ENCODE measurements around the gene PTPRN2. TPM values are rescaled to one million over a fixed set of nuclear protein-coding genes. Genes with fewer than 3 reads are reported as not detected.

Gene PTPRN2
- total RNA-seq, 1 donor from 2014 or later: 32.2 TPM

DNA sequence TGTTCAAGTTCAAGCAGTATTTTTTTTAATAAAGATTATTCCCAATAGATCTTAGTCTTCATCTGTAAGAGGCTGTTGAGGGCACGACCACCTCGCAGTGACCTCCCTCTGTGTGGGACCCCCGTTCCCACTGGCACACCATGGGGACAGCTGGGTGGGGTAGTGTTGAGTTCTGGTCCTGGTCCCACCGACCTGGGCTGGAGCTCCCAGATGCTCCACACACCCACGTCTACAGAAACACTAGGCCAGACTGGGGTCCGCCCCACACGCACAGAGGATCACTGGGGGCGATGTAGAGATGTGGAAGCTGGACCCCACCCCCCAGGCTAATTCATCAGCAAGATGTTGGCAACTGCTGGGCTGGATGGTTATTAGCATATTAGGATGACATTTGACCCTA is 623.6 kb downstream of the PTPRN2 start:
- Mint-ChIP-seq H3K9me3 (peaks cover 2% of the 10 kb centered on the region), H3K36me3 (ENCODE audit: low read depth) (peaks cover 2% of the 10 kb centered on the region), H3K4me3 (no peak overlapping the region), H3K27ac (ENCODE audit: unreplicated experiment) (no peak overlapping the region), H3K27me3 (ENCODE audit: low read depth) (peaks cover 24% of the 10 kb centered on the region), H3K4me1 (peaks cover 5% of the 10 kb centered on the region)
- DNase-seq (ENCODE audit: low read depth, low spot score): no peak
- TF ChIP-seq, protein P1, sequence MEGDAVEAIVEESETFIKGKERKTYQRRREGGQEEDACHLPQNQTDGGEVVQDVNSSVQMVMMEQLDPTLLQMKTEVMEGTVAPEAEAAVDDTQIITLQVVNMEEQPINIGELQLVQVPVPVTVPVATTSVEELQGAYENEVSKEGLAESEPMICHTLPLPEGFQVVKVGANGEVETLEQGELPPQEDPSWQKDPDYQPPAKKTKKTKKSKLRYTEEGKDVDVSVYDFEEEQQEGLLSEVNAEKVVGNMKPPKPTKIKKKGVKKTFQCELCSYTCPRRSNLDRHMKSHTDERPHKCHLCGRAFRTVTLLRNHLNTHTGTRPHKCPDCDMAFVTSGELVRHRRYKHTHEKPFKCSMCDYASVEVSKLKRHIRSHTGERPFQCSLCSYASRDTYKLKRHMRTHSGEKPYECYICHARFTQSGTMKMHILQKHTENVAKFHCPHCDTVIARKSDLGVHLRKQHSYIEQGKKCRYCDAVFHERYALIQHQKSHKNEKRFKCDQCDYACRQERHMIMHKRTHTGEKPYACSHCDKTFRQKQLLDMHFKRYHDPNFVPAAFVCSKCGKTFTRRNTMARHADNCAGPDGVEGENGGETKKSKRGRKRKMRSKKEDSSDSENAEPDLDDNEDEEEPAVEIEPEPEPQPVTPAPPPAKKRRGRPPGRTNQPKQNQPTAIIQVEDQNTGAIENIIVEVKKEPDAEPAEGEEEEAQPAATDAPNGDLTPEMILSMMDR (conservative IDR thresholded peaks at IDR 0.05): no peak

GRCh38 chr7:157963526-157963925 is 624.1 kb downstream of the PTPRN2 start:
- TF ChIP-seq, protein P1 (conservative IDR thresholded peaks at IDR 0.05): no peak
- peaks cover 3% of the 10 kb centered on the region for H3K36me3 Mint-ChIP-seq (ENCODE audit: low read depth)
- H3K27ac Mint-ChIP-seq (ENCODE audit: unreplicated experiment): no peak overlapping the region
- H3K4me1 Mint-ChIP-seq: peaks cover 5% of the 10 kb centered on the region
- no peak overlapping the region for H3K4me3 Mint-ChIP-seq
- H3K27me3 Mint-ChIP-seq (ENCODE audit: low read depth): peaks cover 24% of the 10 kb centered on the region
- no peak for DNase-seq (ENCODE audit: low read depth, low spot score)
- peaks cover 3% of the 10 kb centered on the region for H3K9me3 Mint-ChIP-seq

DNA sequence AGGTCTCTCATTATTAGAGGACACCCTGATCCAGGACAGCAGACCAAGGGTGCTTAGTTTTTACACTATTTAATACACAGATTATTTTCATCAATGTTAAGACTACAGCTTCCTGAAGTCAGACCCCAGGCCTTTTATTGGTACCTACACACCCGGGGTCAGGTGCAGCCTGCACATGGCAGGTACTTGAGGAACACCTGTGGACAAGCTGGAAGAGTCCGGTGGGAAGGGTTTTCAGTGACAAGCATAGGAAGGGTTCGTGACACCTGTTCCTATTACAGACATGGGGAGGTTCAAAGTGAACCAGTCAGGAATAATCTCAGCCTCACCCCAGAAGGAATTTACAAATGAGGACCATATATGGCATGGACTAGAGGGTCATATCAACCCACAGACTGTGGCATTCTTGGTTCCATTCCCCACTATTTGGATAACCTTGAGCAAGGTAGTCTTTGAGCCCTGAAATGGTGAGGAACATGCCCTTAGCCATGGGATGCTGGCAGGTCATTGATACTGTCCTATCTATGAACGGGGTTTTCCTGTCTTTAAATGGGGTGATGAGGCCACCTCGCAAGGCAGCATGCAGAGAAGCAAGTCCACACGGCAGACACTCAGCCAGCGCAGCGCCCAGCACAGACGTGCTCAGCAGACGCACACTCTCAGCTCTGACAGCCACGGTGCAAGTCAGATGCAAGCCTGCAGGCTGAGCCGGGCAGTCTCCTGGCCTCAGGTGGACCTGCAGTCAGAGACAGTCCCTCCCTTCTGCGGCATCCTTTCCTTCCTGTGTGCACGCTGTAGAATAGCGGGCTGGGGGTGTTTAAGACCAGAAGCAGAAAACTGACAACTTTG is 624.9 kb downstream of the PTPRN2 start:
- H3K9me3 Mint-ChIP-seq: peaks cover 3% of the 10 kb centered on the region
- peaks cover 5% of the 10 kb centered on the region for H3K4me1 Mint-ChIP-seq
- H3K36me3 Mint-ChIP-seq (ENCODE audit: low read depth): peaks cover 3% of the 10 kb centered on the region
- H3K27me3 Mint-ChIP-seq (ENCODE audit: low read depth): peaks cover 24% of the 10 kb centered on the region
- TF ChIP-seq, protein P1 (conservative IDR thresholded peaks at IDR 0.05): no peak
- no peak overlapping the region for H3K27ac Mint-ChIP-seq (ENCODE audit: unreplicated experiment)
- DNase-seq (ENCODE audit: low read depth, low spot score): no peak
- H3K4me3 Mint-ChIP-seq: no peak overlapping the region

GRCh38 chr7:157961731-157962457 is 625.7 kb downstream of the PTPRN2 start:
- Mint-ChIP-seq H3K4me3 (no peak overlapping the region), H3K27ac (ENCODE audit: unreplicated experiment) (no peak overlapping the region), H3K9me3 (peaks cover 3% of the 10 kb centered on the region), H3K27me3 (ENCODE audit: low read depth) (peaks cover 24% of the 10 kb centered on the region), H3K4me1 (peaks cover 5% of the 10 kb centered on the region), H3K36me3 (ENCODE audit: low read depth) (peaks cover 3% of the 10 kb centered on the region)
- TF ChIP-seq, protein P1 (conservative IDR thresholded peaks at IDR 0.05): no peak
- DNase-seq (ENCODE audit: low read depth, low spot score): no peak

DNA sequence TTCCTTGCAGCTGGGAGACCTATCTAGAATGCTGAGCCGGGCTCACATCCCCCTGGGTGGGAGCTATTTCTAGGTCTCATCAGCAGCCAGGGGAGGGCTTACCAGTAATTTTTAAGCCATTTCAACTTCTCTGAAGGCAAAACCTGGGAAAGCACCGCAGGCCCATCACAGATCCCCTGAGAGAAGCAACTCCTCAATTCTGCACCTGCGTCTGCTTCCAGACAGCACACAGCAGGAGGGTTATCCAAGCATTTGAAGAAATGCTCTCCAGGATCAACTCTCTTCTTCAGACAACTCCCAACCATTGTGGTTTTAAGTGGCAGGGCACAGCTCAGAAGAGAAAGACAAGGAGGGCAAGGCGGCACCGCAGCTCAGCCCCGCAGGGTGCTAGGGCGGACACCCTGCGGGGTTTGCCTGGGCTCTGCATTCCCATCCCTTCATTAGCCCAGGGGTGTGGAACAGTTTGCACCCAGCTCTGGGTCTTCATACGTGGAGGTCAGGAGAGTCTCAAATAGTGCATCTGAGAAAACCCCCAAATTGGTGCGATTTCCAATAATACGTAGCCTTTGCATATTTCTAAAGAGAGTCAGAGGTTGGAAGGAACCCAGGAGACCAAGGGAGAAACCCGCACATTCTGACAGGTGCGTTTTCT is 632.1 kb downstream of the PTPRN2 start:
- H3K4me3 Mint-ChIP-seq: no peak overlapping the region
- no peak for DNase-seq (ENCODE audit: low read depth, low spot score)
- H3K4me1 Mint-ChIP-seq: no peaks in the 10 kb centered on the region
- peaks cover 3% of the 10 kb centered on the region for H3K9me3 Mint-ChIP-seq
- TF ChIP-seq, protein P1 (conservative IDR thresholded peaks at IDR 0.05): no peak
- peaks cover 11% of the 10 kb centered on the region for H3K27me3 Mint-ChIP-seq (ENCODE audit: low read depth)
- peaks cover 4% of the 10 kb centered on the region for H3K36me3 Mint-ChIP-seq (ENCODE audit: low read depth)
- no peak overlapping the region for H3K27ac Mint-ChIP-seq (ENCODE audit: unreplicated experiment)
